Measurements from ENCODE around the gene SLC25A11.

GRCh38 chr17:4898927-4899326, 40.9 kb downstream of the SLC25A11 start:
- TF ChIP-seq, protein P1, sequence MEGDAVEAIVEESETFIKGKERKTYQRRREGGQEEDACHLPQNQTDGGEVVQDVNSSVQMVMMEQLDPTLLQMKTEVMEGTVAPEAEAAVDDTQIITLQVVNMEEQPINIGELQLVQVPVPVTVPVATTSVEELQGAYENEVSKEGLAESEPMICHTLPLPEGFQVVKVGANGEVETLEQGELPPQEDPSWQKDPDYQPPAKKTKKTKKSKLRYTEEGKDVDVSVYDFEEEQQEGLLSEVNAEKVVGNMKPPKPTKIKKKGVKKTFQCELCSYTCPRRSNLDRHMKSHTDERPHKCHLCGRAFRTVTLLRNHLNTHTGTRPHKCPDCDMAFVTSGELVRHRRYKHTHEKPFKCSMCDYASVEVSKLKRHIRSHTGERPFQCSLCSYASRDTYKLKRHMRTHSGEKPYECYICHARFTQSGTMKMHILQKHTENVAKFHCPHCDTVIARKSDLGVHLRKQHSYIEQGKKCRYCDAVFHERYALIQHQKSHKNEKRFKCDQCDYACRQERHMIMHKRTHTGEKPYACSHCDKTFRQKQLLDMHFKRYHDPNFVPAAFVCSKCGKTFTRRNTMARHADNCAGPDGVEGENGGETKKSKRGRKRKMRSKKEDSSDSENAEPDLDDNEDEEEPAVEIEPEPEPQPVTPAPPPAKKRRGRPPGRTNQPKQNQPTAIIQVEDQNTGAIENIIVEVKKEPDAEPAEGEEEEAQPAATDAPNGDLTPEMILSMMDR (IDR thresholded peaks at IDR 0.05), result no peak
- TF ChIP-seq POLR2A (IDR thresholded peaks at IDR 0.05), result no peak

Measured in uterus (tissue), 2 donors.